ENCODE results near the gene IQGAP2.

The IQGAP2 gene

DNA sequence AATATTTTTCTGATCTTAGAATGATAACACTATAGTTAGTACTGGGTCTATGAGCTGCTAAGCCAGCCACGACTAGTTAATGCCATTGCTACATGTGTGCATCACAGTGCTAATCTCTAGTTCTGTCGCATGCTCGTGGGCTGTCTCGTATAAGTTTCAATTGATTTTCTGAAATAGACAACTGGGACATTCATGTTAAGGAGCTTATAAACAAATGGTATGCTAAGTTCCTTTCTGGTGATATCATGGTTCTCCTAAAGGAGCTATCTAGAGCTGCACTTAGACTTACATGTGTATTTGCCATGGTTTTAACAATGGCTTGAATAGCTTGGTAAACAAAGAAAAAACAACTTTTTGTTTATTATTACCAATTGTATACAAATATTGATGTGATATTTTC lies 173.9 kb downstream of the IQGAP2 start:
- TF ChIP-seq CTCF (IDR thresholded peaks at IDR 0.05; ENCODE audit: low read depth, low read length), result no peak
- H3K4me3 ChIP-seq (ENCODE audit: low read depth, low read length), result no peak overlapping the region
- no peaks in the 10 kb centered on the region for H3K9me3 ChIP-seq
- H3K36me3 ChIP-seq, result no peaks in the 10 kb centered on the region
- DNase-seq, result no peak
- no peaks in the 10 kb centered on the region; the same call in 1 of the 2 replicates for H3K4me1 ChIP-seq
- H3K27me3 ChIP-seq, result no peaks in the 10 kb centered on the region

- DNase-seq, result no peak
- Histone ChIP-seq H3K4me1 (no peaks in the 10 kb centered on the region; the same call in 1 of the 2 replicates), H3K4me3 (ENCODE audit: low read depth, low read length) (no peak overlapping the region), H3K9me3 (no peaks in the 10 kb centered on the region), H3K36me3 (no peaks in the 10 kb centered on the region), H3K27me3 (no peaks in the 10 kb centered on the region)
- no peak for TF ChIP-seq CTCF (IDR thresholded peaks at IDR 0.05; ENCODE audit: low read depth, low read length)
Observed at GRCh38 chr5:76579166-76579937, 176.3 kb downstream of the IQGAP2 start.

GRCh38 chr5:76580981-76581380 lies 177.9 kb downstream of the IQGAP2 start:
- H3K36me3 ChIP-seq, result no peaks in the 10 kb centered on the region
- no peak for DNase-seq
- H3K9me3 ChIP-seq, result no peaks in the 10 kb centered on the region
- H3K27me3 ChIP-seq, result no peaks in the 10 kb centered on the region
- H3K4me1 ChIP-seq, result no peaks in the 10 kb centered on the region; the same call in 1 of the 2 replicates
- TF ChIP-seq CTCF (IDR thresholded peaks at IDR 0.05; ENCODE audit: low read depth, low read length), result no peak
- H3K4me3 ChIP-seq (ENCODE audit: low read depth, low read length), result no peak overlapping the region

- H3K27me3 ChIP-seq, result no peaks in the 10 kb centered on the region
- DNase-seq, result no peak
- H3K36me3 ChIP-seq, result no peaks in the 10 kb centered on the region
- no peaks in the 10 kb centered on the region; the same call in 1 of the 2 replicates for H3K4me1 ChIP-seq
- TF ChIP-seq CTCF (IDR thresholded peaks at IDR 0.05; ENCODE audit: low read depth, low read length), result no peak
- no peaks in the 10 kb centered on the region for H3K9me3 ChIP-seq
- H3K4me3 ChIP-seq (ENCODE audit: low read depth, low read length), result no peak overlapping the region
Observed at GRCh38 chr5:76582230-76583162, 179.4 kb downstream of the IQGAP2 start.

- H3K27me3 ChIP-seq, result no peaks in the 10 kb centered on the region
- H3K4me1 ChIP-seq, result no peaks in the 10 kb centered on the region; the same call in 1 of the 2 replicates
- no peaks in the 10 kb centered on the region for H3K9me3 ChIP-seq
- no peaks in the 10 kb centered on the region for H3K36me3 ChIP-seq
- no peak for DNase-seq
- H3K4me3 ChIP-seq (ENCODE audit: low read depth, low read length), result no peak overlapping the region
- TF ChIP-seq CTCF (IDR thresholded peaks at IDR 0.05; ENCODE audit: low read depth, low read length), result peak; percentile 12; the same call in 1 of the 2 replicates
Observed at GRCh38 chr5:76583163-76584047, 180.3 kb downstream of the IQGAP2 start.
